Measurements from ENCODE around the gene SARS1.
"Not testable (repeated sequence)": the region's sequence is repeated elsewhere in the genome, so short reads cannot be mapped to it uniquely, and the experiment has no call there.

Gene SARS1

DNA sequence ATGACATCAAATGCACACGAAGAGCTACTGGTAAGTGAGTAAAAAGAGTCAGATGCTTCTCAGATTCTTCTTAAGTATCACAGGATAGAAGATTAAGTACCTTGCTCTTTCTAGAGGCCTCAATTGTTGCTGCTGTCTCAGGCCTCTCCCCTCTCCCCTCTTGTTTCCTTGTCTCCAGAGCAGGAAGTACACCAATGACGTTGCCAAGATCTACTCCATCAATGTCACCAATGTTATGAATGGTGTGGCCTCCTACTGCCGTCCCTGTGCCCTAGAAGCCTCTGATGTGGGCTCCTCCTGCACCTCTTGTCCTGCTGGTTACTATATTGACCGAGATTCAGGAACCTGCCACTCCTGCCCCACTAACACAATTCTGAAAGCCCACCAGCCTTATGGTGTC, 21.3 kb upstream of the SARS1 start:
- no peak for DNase-seq (ENCODE audit: low read depth in 2 of 2)

DNA sequence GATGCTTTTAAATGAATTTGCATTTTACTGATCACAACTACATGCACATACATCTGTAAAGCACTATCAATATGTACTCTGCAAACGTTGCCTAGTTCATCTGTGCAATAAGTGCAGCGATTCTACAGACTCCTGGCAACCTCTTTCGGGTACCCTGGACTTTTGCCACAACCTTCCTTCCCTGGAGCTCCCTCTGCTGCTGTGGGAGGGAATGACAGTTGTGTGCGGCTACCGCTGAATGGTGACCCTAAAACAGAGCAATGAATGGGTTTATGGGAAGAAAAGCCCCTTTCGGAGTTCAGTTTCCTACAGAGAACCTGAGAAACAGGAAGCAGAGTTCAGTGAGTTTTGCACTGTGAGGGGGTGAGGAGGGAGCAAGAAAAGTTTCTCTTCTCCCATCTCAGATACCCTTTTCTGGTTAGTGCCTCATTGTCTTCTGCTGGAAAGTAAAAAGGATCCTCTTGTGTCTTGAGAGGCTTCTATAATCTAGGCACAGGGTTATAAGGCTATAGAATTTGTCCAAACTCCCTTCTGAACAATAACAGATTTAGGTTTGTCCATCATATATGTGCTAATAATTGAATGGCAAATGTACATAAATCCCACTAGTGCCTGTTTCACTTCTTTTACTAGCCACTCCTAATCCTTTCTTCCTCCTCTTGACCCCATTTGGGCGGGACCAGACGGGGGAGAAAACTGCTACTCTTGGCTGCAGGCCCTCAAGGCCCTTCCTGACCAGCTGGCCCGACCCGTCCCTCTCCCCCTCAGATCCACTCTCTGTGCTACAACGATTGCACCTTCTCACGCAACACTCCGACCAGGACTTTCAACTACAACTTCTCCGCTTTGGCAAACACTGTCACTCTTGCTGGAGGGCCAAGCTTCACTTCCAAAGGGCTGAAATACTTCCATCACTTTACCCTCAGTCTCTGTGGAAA, 19.8 kb upstream of the SARS1 start:
- DNase-seq (ENCODE audit: low read depth in 2 of 2): peak in 1 of 2 donors; percentile 65

DNA sequence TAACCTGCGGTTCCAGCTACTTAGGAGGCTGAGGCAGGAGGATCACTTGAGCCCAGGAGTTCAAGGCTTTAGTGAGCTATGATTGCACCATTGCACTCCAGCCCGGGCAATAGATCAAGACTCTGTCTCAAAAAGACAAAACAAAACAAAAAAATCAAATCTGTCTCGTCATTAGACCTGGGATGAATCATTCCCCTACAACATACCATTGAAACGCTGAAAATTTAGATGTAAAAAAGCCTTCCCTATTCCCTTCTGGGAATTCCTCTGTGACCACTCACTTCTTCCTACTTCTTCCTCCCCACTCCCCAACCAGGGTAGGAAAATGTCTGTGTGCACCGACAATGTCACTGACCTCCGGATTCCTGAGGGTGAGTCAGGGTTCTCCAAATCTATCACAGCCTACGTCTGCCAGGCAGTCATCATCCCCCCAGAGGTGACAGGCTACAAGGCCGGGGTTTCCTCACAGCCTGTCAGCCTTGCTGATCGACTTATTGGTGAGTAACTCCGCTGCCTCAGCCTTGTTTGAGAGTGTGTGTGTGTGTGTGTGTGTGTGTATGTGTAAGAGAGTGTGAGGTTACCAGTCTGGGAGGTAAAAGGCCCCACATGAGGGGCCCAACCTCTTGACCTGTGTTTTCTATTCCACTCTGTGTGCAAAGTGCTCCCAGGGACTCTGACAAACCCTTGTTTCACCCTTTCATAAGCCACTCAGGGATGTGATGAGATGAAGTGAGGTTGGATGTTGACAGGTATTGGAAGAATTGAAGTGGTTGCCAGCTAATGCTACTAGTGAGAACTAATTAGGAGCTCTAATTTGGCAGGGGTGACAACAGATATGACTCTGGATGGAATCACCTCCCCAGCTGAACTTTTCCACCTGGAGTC, 16.3 kb upstream of the SARS1 start:
- DNase-seq (ENCODE audit: low read depth in 2 of 2): peak in 1 of 2 donors; percentile 38

DNA sequence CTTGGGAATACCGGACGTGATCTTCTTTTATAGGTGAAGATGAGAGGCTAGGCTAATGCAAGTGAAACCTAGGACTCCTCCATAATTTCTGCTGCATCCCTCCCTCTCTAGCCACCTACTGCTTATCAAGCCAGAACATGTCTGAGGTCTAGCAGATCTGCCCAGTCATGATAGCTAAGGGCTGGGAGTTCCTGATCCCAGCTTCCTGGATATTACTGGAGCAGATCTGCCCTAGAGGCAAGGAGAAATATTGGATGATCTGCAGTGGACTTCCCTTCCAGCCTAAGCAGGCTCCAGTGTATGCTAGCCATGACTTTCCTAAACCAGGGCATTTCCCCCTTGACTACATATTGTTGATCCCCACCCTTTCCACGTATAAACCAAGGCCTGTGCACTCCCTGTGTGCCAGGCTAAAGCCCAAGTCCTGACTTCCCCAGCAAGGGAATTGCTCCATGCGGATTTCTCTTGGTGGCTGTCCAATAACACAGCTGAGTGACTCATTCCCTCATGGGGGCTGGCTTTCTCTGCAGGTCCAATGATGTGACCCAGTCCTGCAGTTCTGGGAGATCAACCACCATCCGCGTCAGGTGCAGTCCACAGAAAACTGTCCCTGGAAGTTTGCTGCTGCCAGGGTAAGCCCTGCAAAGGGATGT, 15.5 kb upstream of the SARS1 start:
- DNase-seq (ENCODE audit: low read depth in 2 of 2): no peak

DNA sequence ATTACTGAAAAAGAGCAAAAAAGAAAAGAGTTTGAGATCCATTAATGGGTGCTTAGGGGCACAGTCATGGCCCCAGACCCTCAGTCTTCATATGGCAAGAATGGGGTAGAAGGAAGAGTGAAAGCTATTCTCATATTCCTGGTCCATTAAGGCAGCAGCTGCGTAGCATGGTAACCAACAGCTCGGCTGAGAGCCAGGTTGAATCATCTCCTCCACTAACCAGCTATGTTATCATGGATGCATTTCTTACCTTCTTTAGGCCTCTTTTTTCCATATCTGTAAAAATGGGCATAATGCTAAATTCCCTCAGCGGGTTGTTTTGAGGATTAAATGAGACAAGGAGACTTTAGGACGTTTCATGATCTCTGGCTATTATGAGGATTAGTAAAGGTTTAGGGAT, 15.0 kb upstream of the SARS1 start:
- DNase-seq (ENCODE audit: low read depth in 2 of 2): no peak

DNA sequence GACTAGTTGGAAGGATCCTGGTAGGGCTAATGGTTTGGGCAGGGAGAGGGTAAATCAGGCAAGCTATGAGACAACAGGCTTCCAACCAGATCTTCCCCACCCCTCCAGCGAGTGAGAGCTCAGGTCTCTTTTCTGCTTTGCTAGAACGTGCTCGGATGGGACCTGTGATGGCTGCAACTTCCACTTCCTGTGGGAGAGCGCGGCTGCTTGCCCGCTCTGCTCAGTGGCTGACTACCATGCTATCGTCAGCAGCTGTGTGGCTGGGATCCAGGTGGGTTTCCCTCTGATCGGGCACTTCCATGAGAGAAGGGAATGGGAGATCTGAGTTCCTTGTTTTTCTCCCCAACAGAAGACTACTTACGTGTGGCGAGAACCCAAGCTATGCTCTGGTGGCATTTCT, 14.0 kb upstream of the SARS1 start:
- no peak for DNase-seq (ENCODE audit: low read depth in 2 of 2)

DNA sequence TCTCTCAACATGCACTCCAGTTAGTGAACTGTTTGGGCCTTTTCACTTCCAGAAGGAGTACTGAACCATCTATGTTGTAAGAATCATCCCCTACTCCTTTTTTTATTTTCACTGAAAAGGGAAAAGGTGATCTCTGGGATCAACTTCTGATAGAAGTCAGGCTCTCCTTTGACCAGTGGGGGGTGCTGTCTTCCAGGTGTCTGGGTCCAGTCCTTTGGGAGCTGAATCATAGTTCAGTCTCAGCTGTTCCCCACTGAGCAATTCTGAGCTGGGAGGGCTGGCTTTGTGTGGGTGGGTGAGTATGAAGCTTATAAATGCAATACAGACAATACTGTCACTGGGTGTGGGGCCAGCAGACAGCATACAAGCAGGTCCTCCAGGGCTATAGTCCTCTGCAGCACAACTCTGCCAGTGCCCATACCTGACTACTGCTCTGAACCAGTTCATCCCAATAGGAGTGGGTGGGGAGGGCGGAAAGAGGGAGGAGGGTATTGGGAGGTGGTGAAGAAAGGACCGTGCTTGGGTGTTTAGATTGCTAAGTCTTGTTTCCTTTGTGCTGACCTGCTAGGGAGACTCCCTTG, 12.5 kb upstream of the SARS1 start:
- peak; percentile 47 to 73 for DNase-seq (ENCODE audit: low read depth in 2 of 2)

DNA sequence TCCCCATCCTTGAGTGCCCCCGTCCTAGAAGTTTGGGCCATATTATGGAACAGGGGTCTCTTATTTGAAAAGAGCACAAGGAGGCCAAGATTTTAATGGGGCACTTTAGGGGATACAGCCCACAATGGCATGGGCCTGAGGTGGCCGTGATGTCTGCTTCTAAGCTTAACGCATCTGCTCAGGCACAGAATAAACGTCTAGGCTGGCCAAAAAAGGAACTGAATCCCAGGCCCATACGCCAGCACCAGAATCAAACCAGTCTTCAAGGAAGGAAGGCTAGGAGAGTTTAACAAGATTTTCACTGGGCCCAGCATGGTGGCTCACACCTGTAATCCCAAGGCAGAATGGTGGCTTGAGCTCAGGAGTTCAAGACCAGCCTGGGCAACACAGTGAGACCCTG, 9.2 kb upstream of the SARS1 start:
- DNase-seq (ENCODE audit: low read depth in 2 of 2): no peak

DNA sequence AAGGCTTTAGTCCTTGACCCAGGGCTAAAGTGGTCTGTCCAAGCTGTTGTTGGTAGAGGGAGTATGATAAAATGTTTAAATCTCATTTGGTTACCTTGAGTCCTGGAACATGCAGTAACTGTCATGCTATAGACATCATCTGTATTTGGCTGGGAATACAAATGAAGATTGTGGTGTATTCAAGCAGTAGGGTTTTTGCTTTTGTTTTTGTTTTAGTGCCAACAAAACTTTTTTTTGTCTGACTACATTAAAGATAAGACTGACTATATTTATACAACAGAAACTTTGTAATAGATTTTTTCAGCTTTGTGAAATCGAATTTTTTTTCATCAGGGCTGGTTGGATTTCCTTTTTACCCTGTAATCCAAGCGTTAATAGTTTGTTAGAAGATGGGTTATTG, 7.4 kb upstream of the SARS1 start:
- DNase-seq (ENCODE audit: low read depth in 2 of 2): no peak

DNA sequence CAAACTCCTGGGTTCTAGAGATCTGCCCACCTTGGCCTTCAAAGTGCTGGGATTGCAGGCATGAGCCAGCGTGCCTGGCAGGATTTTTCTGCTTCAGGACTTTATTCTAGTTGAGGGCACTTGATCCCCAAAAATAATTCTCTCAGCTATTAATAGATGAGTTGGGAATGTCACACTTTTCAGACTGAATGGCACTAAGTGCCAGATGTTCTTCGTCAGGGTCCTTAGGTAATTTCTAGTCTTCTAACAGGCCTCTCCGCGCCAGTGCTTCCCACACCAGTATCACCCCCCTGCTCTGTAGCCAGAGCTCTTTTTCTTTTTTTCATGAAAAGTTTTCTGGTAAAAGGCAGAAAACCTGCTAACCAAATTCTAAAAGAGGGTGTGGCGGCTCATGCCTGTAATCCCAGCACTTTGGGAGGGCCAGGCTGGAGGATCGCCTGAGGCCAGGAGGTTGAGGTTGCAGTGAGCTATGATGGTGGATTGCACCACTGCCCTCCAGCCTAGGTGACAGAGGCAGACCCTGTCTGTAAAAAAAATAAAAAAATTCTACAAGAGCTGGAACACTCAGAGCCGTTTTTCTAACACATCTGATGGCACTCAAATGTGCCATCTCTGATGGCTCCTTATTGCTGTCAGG, 6.1 kb upstream of the SARS1 start:
- DNase-seq (ENCODE audit: low read depth in 2 of 2): no peak

DNA sequence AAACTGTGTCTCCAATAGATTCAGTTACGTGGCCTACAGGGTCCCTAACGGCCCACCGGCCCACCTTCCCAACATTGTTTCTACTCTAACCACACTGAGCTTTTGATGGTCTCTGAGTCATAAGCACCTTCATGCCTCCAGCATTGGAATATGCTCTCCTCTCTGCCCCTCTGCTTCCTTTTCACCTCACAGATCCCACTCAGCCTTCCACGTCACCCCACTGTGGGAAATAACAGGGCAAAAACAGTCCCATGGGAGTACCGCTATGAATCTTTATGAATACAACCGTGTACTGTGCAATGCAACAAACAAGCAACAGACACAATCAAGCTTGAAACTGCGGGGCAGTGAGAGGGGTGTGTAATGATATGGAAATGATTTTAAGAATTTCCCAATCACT, 5.3 kb upstream of the SARS1 start:
- no peak for DNase-seq (ENCODE audit: low read depth in 2 of 2)

DNA sequence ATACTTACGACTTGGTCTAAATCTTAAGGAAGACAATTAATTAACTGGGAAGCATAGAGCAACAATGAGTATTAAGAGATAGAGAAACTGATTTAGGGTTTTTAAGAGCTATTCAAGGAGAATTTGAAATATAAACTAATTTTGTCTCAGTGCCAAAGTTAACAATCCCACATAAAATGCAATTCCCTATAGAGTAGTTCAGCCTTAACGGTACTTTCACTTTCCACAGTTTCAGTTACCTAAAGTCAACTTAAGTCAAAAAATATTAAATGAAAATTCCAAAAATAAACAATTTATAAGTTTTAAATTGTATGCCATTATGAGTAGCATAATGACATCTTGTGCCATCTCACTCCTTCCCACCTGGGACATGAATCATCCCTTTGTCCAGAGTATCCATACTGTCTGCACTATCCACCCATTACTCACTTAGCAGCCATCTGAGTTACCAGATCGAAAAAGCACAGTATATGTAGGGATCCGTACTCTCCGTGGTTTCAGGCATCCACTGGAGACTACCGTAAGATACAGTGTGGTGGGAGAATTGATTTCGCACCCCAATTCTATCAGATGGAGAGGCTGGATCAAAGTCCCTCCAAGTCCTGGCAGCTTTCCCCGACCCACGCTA, 4.8 kb upstream of the SARS1 start:
- no peak for DNase-seq (ENCODE audit: low read depth in 2 of 2)

DNA sequence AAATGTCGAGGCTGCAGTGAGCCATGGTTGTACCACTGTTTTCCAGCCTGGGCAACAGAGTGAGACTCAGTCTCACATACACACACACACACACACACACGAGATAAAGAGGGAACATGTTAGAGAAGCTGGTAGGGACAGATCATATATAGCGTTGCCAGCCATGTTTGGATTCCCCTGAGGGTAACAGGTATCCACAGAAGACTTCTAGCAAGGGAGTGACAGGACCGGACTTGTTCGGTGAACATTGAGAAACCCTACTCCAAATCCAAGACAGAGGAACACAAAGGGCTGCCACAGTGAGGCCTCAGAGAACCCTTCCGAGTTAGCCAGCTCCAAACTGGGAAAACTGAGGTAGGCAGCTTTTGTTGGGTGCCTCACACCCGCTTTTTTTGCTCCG, 3.7 kb upstream of the SARS1 start:
- no peak for DNase-seq (ENCODE audit: low read depth in 2 of 2)

DNA sequence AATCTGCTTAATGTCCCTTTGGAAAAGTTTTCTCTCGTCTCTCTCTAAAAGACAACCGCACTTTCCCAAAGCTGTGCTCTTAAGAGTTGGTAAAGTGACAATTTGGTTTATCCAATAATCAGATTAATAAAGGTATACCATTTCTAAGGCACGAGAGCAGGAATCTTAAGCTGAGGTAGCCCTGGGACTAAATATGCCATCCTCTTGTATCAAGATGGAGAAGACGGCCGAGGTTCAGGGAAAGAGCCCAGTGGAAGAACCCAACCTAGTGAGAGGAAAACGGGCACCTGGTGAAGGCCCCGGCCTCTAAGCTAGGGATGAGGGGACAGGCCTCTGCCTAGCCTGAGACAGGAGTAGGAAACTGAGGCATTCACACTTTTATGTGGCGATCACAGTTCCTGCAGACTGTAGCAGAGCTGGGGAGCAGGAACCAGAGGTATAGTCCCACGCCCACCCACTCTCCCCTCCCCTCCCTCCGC, 334 bp upstream of the SARS1 start:
- no peak for DNase-seq (ENCODE audit: low read depth in 2 of 2)

DNA sequence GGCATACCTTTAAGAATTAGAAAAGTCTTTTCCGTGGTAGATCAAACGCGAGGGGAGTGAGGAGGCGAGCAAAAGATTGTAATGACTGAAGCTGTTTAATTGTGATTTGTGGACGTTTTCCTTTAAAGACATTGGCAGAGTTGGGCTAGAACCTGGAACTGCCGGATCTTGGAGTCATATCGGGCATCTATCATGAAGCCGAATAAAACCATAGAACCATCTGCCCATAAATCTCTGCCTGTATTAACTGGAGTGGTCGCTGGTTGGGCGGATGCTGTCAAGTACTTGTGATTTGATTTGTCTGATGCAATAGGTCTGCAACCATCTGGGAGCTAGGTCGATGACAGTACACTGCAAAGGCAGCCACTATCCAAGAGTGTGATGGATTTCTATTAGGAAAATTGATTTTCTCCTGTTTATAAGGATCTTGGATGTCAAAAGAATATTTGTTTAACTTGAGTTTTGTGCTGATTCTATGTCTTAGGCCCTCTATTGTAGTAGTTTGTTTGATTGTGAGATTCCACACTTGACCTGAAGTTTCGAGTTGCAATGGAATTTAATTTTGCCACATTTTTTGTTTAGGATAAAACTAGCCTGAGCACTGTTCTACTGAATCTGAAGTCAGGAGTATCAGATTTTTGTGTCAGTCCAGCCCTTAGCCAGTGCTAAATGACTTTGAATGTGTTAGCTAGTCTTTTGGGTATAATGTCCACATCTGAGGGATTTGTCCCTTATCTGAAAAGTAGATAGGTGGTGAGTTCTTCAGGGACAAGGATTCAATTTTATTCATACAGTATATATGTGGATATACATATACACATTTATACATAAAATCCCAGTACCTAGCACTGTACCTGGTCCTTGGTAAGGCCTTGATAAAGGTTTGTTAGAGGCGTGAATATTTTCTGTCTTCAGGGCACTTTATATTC, 1.2 kb downstream of the SARS1 start:
- DNase-seq (ENCODE audit: low read depth in 2 of 2): peak in 1 of 2 donors; percentile 26

DNA sequence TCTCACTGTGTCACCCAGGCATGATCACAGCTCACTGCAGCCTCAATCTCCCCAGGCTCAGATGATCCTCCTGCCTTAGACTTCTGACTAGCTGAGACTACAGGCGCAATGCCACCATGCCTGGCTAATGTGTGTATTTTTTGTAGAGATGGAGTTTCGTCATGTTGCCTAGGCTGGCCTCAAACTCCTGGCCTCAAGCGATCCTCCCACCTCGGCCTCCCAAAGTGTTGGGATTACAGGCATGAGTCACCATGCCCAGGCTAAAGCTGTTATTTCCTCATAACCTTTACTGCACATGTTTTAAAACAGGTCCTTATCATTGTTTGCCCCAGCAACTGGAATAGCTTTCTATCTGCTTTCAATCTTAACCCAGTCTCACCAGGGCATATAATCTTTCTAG, 2.9 kb downstream of the SARS1 start:
- DNase-seq (ENCODE audit: low read depth in 2 of 2): no peak

DNA sequence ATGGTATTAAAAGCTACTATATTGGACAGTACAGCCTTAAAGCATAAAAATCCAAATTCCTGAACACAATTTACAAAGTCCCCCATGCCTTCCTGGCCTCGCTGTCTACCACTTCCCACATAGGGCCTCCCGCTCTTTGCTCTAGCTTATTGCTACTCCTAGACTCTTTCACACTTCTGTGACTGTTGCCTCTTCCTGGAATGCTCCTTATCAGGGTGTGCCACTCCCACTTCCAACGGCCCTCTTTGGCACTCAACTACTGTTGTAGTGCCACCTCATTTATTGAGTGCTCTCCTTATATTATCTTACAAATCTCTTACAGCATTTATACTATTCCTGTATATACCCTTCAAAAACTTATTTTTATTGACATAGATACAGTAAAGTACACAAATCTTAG, 4.8 kb downstream of the SARS1 start:
- no peak for DNase-seq (ENCODE audit: low read depth in 2 of 2)

DNA sequence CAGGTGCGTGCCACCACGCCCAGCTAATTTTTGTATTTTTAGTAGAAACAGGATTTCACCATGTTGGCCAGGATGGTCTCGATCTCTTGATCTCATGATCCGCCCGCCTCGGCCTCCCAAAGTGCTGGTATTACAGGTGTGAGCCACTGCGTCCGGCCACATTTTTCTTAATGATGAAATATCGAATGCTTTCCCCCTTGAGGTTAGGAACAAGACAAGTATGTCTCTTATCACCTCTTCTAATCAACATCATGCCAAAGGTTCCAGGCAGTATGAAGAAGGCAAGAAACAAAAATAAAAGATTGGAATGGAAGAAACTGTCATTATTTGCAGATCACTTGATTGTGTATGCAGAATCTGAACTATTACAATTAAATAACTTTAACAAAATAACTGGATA, 7.5 kb downstream of the SARS1 start:
- not testable (repeated sequence) for DNase-seq (ENCODE audit: low read depth in 2 of 2)

DNA sequence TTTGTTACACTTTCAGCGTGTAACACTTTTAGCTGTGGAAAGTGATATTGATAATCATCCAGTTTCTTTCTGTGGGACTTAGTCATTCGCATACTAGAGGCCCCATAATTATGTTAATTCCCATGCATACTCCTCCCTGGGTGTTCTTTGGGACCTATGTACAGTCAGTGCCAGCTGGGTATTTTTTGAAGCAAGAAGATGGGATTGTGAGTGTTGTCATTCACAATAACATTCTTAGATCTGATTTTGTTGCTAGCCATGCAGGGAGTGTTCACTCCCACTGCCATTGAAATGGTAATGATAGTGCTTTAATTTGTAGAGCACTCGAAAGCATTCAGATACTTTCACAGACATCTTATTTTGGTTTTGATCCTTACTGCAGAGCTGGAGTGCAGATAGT, 11.6 kb downstream of the SARS1 start:
- no peak for DNase-seq (ENCODE audit: low read depth in 2 of 2)

Measured in stimulated activated CD8-positive, alpha-beta memory T cell treated with anti-CD3 and anti-CD28 coated beads, Interleukin-2, amount 100 ng/mL, for 48 hours (primary cell).